HEK293 (cell line): Measurements from ENCODE around the gene SCN1A.

Experiments
- GLIS1 ChIP-seq: fragments of 450-650 bp; formaldehyde crosslinking; IDR thresholded peaks from 2 replicates; pipeline ENCODE4 v1.5.1; 2016; ENCODE audit warnings: missing biosample characterization, missing genetic modification characterization
- KLF9 ChIP-seq: fragments of 450-650 bp; formaldehyde crosslinking; IDR thresholded peaks from 2 replicates; pipeline ENCODE4 v1.5.1; 2016; ENCODE audit warnings: missing biosample characterization, missing genetic modification characterization, low read depth
- MYNN ChIP-seq: fragments of 450-650 bp; formaldehyde crosslinking; IDR thresholded peaks from 2 replicates; pipeline ENCODE4 v1.5.1; 2016; ENCODE audit warnings: missing biosample characterization, missing genetic modification characterization, borderline replicate concordance
- YY1 ChIP-seq: fragments of 450-650 bp; formaldehyde crosslinking; IDR thresholded peaks from 2 replicates; pipeline ENCODE4 v1.5.1; 2018; ENCODE audit warnings: missing biosample characterization, missing genetic modification characterization
- ZNF174 ChIP-seq: fragments of 450-650 bp; formaldehyde crosslinking; IDR thresholded peaks from 2 replicates; pipeline ENCODE4 v1.5.0; 2017; ENCODE audit warnings: missing biosample characterization, mild to moderate bottlenecking, missing genetic modification characterization
- ZNF37A ChIP-seq: fragments of 450-650 bp; IDR thresholded peaks from 2 replicates; pipeline ENCODE4 v1.5.1; 2018; ENCODE audit warnings: missing biosample characterization, missing genetic modification characterization
- TF ChIP-seq, protein P1 (sequence below): sonication (generic); formaldehyde crosslinking; IDR thresholded peaks from 2 replicates; pipeline ENCODE4 v1.8.1; 2022; ENCODE audit warnings: mild to moderate bottlenecking, moderate library complexity, missing genetic modification reagents
- TF ChIP-seq, protein P2 (sequence below): fragments of 450-650 bp; formaldehyde crosslinking; IDR thresholded peaks from 2 replicates; pipeline ENCODE4 v1.5.1; 2016; ENCODE audit warnings: missing biosample characterization, missing genetic modification characterization
- TF ChIP-seq, protein P3 (sequence below): fragments of 450-650 bp; formaldehyde crosslinking; IDR thresholded peaks from 2 replicates; pipeline ENCODE4 v1.5.1; 2016; ENCODE audit warnings: missing biosample characterization, missing genetic modification characterization, low read depth
- TF ChIP-seq, protein P4 (sequence below): fragments of 450-650 bp; formaldehyde crosslinking; IDR thresholded peaks from 2 replicates; pipeline ENCODE4 v1.5.1; 2016; ENCODE audit warnings: missing biosample characterization, missing genetic modification characterization
- TF ChIP-seq, protein P5 (sequence below): fragments of 450-650 bp; IDR thresholded peaks from 2 replicates; pipeline ENCODE4 v1.5.1; 2018; ENCODE audit warnings: missing biosample characterization, missing genetic modification characterization
- TF ChIP-seq, protein P6 (sequence below): fragments of 450-650 bp; formaldehyde crosslinking; IDR thresholded peaks from 2 replicates; pipeline ENCODE4 v1.5.1; 2016; ENCODE audit warnings: missing biosample characterization, missing genetic modification characterization

DNA sequence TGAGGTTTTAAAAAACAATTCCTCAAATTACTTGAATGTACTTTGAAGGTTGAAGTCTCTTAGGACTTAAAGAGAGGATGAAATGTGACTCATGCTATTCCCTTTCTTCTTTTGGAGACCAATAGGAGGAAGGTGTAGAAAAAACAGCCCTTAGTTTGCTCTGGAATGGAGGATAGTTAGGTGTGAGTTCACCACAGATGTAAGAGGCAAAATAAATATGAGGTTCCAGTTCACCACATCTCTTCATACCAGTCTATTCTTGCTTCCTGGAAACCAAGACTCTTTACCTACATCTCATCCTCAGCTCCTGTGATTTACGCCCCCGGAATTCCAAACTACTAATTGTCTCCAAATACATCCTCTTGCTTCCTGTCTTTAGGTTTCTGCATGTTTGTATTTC is 96.8 kb downstream of the SCN1A start:
- TF ChIP-seq ZNF174 (tag by site-specific recombination) (no peak), ZNF37A (tag by site-specific recombination) (no peak), YY1 (tag by site-specific recombination) (no peak), MYNN (tag by site-specific recombination) (no peak), GLIS1 (tag by site-specific recombination) (no peak), KLF9 (no peak)
- TF ChIP-seq, protein P1, sequence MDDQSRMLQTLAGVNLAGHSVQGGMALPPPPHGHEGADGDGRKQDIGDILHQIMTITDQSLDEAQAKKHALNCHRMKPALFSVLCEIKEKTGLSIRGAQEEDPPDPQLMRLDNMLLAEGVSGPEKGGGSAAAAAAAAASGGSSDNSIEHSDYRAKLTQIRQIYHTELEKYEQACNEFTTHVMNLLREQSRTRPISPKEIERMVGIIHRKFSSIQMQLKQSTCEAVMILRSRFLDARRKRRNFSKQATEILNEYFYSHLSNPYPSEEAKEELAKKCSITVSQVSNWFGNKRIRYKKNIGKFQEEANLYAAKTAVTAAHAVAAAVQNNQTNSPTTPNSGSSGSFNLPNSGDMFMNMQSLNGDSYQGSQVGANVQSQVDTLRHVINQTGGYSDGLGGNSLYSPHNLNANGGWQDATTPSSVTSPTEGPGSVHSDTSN (CRISPR knock-in tag), result no peak
- TF ChIP-seq, protein P2, sequence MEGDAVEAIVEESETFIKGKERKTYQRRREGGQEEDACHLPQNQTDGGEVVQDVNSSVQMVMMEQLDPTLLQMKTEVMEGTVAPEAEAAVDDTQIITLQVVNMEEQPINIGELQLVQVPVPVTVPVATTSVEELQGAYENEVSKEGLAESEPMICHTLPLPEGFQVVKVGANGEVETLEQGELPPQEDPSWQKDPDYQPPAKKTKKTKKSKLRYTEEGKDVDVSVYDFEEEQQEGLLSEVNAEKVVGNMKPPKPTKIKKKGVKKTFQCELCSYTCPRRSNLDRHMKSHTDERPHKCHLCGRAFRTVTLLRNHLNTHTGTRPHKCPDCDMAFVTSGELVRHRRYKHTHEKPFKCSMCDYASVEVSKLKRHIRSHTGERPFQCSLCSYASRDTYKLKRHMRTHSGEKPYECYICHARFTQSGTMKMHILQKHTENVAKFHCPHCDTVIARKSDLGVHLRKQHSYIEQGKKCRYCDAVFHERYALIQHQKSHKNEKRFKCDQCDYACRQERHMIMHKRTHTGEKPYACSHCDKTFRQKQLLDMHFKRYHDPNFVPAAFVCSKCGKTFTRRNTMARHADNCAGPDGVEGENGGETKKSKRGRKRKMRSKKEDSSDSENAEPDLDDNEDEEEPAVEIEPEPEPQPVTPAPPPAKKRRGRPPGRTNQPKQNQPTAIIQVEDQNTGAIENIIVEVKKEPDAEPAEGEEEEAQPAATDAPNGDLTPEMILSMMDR (tag by site-specific recombination), result no peak
- TF ChIP-seq, protein P3, sequence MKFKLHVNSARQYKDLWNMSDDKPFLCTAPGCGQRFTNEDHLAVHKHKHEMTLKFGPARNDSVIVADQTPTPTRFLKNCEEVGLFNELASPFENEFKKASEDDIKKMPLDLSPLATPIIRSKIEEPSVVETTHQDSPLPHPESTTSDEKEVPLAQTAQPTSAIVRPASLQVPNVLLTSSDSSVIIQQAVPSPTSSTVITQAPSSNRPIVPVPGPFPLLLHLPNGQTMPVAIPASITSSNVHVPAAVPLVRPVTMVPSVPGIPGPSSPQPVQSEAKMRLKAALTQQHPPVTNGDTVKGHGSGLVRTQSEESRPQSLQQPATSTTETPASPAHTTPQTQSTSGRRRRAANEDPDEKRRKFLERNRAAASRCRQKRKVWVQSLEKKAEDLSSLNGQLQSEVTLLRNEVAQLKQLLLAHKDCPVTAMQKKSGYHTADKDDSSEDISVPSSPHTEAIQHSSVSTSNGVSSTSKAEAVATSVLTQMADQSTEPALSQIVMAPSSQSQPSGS (tag by site-specific recombination), result no peak
- TF ChIP-seq, protein P4, sequence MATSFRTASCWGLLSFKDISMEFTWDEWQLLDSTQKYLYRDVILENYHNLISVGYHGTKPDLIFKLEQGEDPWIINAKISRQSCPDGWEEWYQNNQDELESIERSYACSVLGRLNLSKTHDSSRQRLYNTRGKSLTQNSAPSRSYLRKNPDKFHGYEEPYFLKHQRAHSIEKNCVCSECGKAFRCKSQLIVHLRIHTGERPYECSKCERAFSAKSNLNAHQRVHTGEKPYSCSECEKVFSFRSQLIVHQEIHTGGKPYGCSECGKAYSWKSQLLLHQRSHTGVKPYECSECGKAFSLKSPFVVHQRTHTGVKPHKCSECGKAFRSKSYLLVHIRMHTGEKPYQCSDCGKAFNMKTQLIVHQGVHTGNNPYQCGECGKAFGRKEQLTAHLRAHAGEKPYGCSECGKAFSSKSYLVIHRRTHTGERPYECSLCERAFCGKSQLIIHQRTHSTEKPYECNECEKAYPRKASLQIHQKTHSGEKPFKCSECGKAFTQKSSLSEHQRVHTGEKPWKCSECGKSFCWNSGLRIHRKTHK, result no peak
- TF ChIP-seq, protein P5, sequence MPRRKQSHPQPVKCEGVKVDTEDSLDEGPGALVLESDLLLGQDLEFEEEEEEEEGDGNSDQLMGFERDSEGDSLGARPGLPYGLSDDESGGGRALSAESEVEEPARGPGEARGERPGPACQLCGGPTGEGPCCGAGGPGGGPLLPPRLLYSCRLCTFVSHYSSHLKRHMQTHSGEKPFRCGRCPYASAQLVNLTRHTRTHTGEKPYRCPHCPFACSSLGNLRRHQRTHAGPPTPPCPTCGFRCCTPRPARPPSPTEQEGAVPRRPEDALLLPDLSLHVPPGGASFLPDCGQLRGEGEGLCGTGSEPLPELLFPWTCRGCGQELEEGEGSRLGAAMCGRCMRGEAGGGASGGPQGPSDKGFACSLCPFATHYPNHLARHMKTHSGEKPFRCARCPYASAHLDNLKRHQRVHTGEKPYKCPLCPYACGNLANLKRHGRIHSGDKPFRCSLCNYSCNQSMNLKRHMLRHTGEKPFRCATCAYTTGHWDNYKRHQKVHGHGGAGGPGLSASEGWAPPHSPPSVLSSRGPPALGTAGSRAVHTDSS (tag by site-specific recombination), result no peak
- TF ChIP-seq, protein P6, sequence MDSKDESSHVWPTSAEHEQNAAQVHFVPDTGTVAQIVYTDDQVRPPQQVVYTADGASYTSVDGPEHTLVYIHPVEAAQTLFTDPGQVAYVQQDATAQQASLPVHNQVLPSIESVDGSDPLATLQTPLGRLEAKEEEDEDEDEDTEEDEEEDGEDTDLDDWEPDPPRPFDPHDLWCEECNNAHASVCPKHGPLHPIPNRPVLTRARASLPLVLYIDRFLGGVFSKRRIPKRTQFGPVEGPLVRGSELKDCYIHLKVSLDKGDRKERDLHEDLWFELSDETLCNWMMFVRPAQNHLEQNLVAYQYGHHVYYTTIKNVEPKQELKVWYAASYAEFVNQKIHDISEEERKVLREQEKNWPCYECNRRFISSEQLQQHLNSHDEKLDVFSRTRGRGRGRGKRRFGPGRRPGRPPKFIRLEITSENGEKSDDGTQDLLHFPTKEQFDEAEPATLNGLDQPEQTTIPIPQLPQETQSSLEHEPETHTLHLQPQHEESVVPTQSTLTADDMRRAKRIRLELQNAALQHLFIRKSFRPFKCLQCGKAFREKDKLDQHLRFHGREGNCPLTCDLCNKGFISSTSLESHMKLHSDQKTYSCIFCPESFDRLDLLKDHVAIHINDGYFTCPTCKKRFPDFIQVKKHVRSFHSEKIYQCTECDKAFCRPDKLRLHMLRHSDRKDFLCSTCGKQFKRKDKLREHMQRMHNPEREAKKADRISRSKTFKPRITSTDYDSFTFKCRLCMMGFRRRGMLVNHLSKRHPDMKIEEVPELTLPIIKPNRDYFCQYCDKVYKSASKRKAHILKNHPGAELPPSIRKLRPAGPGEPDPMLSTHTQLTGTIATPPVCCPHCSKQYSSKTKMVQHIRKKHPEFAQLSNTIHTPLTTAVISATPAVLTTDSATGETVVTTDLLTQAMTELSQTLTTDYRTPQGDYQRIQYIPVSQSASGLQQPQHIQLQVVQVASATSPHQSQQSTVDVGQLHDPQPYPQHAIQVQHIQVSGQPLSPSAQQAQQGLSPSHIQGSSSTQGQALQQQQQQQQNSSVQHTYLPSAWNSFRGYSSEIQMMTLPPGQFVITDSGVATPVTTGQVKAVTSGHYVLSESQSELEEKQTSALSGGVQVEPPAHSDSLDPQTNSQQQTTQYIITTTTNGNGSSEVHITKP (tag by site-specific recombination), result no peak
